HepG2 (cell line): ENCODE measurements around the gene C11orf91. TPM values are rescaled to one million over a fixed set of nuclear protein-coding genes. Genes with fewer than 3 reads are reported as not detected.

Source experiments
- PHF8 ChIP-seq: sonication (generic); formaldehyde crosslinking; IDR thresholded peaks from 2 replicates; pipeline ENCODE4 v1.5.0; 2020; ENCODE audit warnings: missing genetic modification reagents
- WIZ ChIP-seq: sonication (generic); formaldehyde crosslinking; IDR thresholded peaks from 2 replicates; pipeline ENCODE4 v1.5.1; 2020; ENCODE audit warnings: mild to moderate bottlenecking, missing genetic modification reagents
- ZBTB8A ChIP-seq: sonication (generic); formaldehyde crosslinking; IDR thresholded peaks from 2 replicates; pipeline ENCODE4 v1.4.0; 2020; ENCODE audit warnings: mild to moderate bottlenecking, low read depth, missing genetic modification reagents, borderline replicate concordance
- ZNF136 ChIP-seq: sonication (generic); formaldehyde crosslinking; IDR thresholded peaks from 2 replicates; pipeline ENCODE4 v1.8.1; 2022; ENCODE audit warnings: low read depth, mild to moderate bottlenecking, moderate library complexity, missing genetic modification reagents
- ZNF598 ChIP-seq: sonication (generic); formaldehyde crosslinking; IDR thresholded peaks from 2 replicates; pipeline ENCODE4 v1.5.1; 2020; ENCODE audit warnings: mild to moderate bottlenecking, missing genetic modification reagents, borderline replicate concordance
- polyA plus RNA-seq, 8 experiments: library from polyadenylated mRNA; depleted of rRNA in 3 of 8; stranded (reverse) in 7 of 8; unstranded in 1 of 8; fragments of >200 nt; fragmentation: Illumina TruSeq in 4 of 8; extraction: Trizol in 4 of 8; gene quantifications; 2 replicates each; pipeline versions ENCODE4 v1.2.1 to v1.2.3, GENCODE V29; 2011 to 2016; ENCODE audit warnings: low read depth in 4 of 8, missing spikeins in 1 of 8, mixed read lengths in 1 of 8; ENCODE audit not compliant: insufficient read depth in 1 of 8
- total RNA-seq, 5 experiments: library from RNA; depleted of rRNA; stranded (reverse); fragments of >200 nt; fragmentation: Illumina TruSeq; extraction: Trizol; gene quantifications; 2 replicates each; pipeline ENCODE4 v1.2.3, GENCODE V29; 2016; ENCODE audit warnings: low read depth in 1 of 5
- TF ChIP-seq, protein P1 (sequence below): sonication (generic); formaldehyde crosslinking; IDR thresholded peaks from 2 replicates; pipeline ENCODE4 v1.8.1; 2023; ENCODE audit warnings: missing genetic modification reagents, mild to moderate bottlenecking, borderline replicate concordance
- TF ChIP-seq, protein P2 (sequence below): sonication (generic); formaldehyde crosslinking; IDR thresholded peaks from 2 replicates; pipeline ENCODE4 v1.5.0; 2020; ENCODE audit warnings: mild to moderate bottlenecking, missing genetic modification reagents
- TF ChIP-seq, protein P3 (sequence below): sonication (generic); formaldehyde crosslinking; IDR thresholded peaks from 2 replicates; pipeline ENCODE4 v1.9.0; 2021; ENCODE audit warnings: missing genetic modification reagents, borderline replicate concordance
- TF ChIP-seq, protein P4 (sequence below): IDR thresholded peaks from 2 replicates; pipeline ENCODE4 v1.6.1; 2016; ENCODE audit warnings: missing compliant biosample characterization, missing genetic modification reagents, borderline replicate concordance
- TF ChIP-seq, protein P5 (sequence below): sonication (generic); formaldehyde crosslinking; IDR thresholded peaks from 2 replicates; pipeline ENCODE4 v1.8.0; 2022; ENCODE audit warnings: missing genetic modification reagents, mild to moderate bottlenecking, borderline replicate concordance

Gene C11orf91
- total and polyA plus RNA-seq, 2 of the 13 experiments (the other 11 are each of a cell fraction or from before 2014, with no cell fraction given): 0.35 TPM; not detected in 1

DNA sequence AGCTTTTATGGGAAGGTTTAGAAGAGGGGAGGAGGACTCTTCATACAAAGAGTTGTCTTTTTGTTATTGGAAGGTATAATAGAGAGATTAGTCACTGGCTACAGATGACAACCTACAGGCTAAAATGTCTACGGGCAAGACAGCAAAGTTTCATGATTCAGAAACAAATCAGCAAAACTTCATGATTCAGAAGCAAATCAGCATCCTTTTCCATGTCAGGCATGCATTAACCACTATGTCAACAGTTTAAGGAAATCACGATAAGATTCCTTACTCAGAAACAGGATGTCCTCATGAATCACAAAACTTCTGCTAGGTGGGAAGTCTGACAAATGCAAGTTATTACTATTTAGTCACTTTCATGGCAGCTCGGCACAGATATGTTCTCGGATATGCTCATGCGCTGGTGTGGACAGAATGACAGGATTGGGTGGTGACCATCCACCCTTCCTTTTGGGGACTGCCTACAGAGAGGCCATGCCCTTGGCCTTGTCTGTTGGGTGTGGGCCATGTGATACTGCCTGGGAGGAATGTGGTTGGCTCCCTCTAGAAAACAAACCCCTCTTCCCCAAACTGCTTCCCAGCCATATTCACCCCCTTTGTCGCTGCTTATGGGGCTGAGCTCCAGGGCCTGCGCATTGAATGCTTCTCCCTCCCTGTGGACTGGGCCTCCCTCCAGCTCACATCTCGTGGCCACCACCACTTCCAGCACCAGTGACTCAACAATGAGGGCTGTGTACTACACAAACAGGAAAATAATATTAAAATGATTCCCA, 10.1 kb downstream of the C11orf91 start (continued):
- TF ChIP-seq, protein P1, sequence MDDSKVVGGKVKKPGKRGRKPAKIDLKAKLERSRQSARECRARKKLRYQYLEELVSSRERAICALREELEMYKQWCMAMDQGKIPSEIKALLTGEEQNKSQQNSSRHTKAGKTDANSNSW: no peak
- TF ChIP-seq, protein P2, sequence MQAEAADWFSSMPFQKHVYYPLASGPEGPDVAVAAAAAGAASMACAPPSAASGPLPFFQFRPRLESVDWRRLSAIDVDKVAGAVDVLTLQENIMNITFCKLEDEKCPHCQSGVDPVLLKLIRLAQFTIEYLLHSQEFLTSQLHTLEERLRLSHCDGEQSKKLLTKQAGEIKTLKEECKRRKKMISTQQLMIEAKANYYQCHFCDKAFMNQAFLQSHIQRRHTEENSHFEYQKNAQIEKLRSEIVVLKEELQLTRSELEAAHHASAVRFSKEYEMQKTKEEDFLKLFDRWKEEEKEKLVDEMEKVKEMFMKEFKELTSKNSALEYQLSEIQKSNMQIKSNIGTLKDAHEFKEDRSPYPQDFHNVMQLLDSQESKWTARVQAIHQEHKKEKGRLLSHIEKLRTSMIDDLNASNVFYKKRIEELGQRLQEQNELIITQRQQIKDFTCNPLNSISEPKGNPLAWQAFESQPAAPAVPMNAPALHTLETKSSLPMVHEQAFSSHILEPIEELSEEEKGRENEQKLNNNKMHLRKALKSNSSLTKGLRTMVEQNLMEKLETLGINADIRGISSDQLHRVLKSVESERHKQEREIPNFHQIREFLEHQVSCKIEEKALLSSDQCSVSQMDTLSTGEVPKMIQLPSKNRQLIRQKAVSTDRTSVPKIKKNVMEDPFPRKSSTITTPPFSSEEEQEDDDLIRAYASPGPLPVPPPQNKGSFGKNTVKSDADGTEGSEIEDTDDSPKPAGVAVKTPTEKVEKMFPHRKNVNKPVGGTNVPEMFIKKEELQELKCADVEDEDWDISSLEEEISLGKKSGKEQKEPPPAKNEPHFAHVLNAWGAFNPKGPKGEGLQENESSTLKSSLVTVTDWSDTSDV (CRISPR knock-in tag): no peak
- TF ChIP-seq ZNF598 (CRISPR knock-in tag) (0 out of 2 replicates have a peak, but pooled peaks have one; percentile 23), PHF8 (CRISPR knock-in tag) (0 out of 2 replicates have a peak, but pooled peaks have one; percentile 9), ZBTB8A (CRISPR knock-in tag) (no peak), WIZ (CRISPR knock-in tag) (0 out of 2 replicates have a peak, but pooled peaks have one; percentile 27), ZNF136 (no peak)
- TF ChIP-seq, protein P3, sequence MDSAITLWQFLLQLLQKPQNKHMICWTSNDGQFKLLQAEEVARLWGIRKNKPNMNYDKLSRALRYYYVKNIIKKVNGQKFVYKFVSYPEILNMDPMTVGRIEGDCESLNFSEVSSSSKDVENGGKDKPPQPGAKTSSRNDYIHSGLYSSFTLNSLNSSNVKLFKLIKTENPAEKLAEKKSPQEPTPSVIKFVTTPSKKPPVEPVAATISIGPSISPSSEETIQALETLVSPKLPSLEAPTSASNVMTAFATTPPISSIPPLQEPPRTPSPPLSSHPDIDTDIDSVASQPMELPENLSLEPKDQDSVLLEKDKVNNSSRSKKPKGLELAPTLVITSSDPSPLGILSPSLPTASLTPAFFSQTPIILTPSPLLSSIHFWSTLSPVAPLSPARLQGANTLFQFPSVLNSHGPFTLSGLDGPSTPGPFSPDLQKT (CRISPR knock-in tag): no peak
- TF ChIP-seq, protein P4, sequence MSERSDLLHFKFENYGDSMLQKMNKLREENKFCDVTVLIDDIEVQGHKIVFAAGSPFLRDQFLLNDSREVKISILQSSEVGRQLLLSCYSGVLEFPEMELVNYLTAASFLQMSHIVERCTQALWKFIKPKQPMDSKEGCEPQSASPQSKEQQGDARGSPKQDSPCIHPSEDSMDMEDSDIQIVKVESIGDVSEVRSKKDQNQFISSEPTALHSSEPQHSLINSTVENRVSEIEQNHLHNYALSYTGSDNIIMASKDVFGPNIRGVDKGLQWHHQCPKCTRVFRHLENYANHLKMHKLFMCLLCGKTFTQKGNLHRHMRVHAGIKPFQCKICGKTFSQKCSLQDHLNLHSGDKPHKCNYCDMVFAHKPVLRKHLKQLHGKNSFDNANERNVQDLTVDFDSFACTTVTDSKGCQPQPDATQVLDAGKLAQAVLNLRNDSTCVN: peak; percentile 56; the same call in 1 of the 2 replicates
- TF ChIP-seq, protein P5, sequence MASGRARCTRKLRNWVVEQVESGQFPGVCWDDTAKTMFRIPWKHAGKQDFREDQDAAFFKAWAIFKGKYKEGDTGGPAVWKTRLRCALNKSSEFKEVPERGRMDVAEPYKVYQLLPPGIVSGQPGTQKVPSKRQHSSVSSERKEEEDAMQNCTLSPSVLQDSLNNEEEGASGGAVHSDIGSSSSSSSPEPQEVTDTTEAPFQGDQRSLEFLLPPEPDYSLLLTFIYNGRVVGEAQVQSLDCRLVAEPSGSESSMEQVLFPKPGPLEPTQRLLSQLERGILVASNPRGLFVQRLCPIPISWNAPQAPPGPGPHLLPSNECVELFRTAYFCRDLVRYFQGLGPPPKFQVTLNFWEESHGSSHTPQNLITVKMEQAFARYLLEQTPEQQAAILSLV (CRISPR knock-in tag): no peak
